ENCODE data around the gene FCN3.
A peak's percentile ranks its signal among the peaks of the same experiment; 100 is the strongest.

FCN3 gene

GRCh38 chr1:27381969-27382762 is 7.5 kb upstream of the FCN3 start:
- DNase-seq, result no peak

- DNase-seq, result no peak
Observed at GRCh38 chr1:27380766-27381733, 6.4 kb upstream of the FCN3 start.

GRCh38 chr1:27380224-27380623 is 5.6 kb upstream of the FCN3 start:
- no peak for DNase-seq

- no peak for DNase-seq
Observed at GRCh38 chr1:27379564-27380122, 5.0 kb upstream of the FCN3 start.

GRCh38 chr1:27377760-27378495 is 3.3 kb upstream of the FCN3 start:
- DNase-seq, result no peak

- DNase-seq, result no peak
Observed at GRCh38 chr1:27372808-27373690, 1.6 kb downstream of the FCN3 start.

GRCh38 chr1:27372022-27372807 is 2.4 kb downstream of the FCN3 start:
- no peak for DNase-seq

- DNase-seq, result no peak
Observed at GRCh38 chr1:27368869-27369582, 5.6 kb downstream of the FCN3 start.

- no peak for DNase-seq
Observed at GRCh38 chr1:27367160-27367650, 7.4 kb downstream of the FCN3 start.

- DNase-seq, result peak in 47 of 58 donors; percentile 9 to 76 (median 41)
Observed at GRCh38 chr1:27366411-27367159, 8.0 kb downstream of the FCN3 start, which contains the start of gene MAP3K6. Gene MAP3K6 (minus strand): TSS chr1:27366961. CDS start chr1:27366597, 364 bp downstream.

- DNase-seq, result peak in 40 of 58 donors; percentile 8 to 69 (median 43)
Observed at GRCh38 chr1:27366113-27366410, 8.6 kb downstream of the FCN3 start.

- DNase-seq, result peak in 56 of 58 donors; percentile 16 to 89 (median 68)
Observed at GRCh38 chr1:27365372-27366112, 9.1 kb downstream of the FCN3 start.

- DNase-seq, result no peak
Observed at GRCh38 chr1:27364696-27365371, 9.8 kb downstream of the FCN3 start.

- no peak for DNase-seq
Observed at GRCh38 chr1:27363766-27364695, 10.6 kb downstream of the FCN3 start.

GRCh38 chr1:27361553-27361952 is 13.1 kb downstream of the FCN3 start:
- DNase-seq, result no peak
